Stimulated activated memory B cell treated with anti-CD40 and anti-IgM and Interleukin-4, amounts not matched to agents 10 μg/mL and 1 μg/mL and 100 μg/mL, for 72 hours (primary cell): ENCODE measurements around the gene SUN1.
"Not testable (repeated sequence)": the region's sequence is repeated elsewhere in the genome, so short reads cannot be mapped to it uniquely, and the experiment has no call there.

ENCODE experiments used
- ATAC-seq: fragments of 150-1000 bp; cut with Tn5 transposase; 2 replicates; pipeline ENCODE4 v1.10.0; 2021
- H3K27ac Mint-ChIP-seq: one replicate; pipeline ENCODE4 v1.8.0; 2022; ENCODE audit warnings: mild to moderate bottlenecking, mixed read lengths
- H3K27me3 Mint-ChIP-seq: one replicate; pipeline ENCODE4 v1.8.0; 2022; ENCODE audit warnings: mixed read lengths
- H3K36me3 Mint-ChIP-seq: one replicate; pipeline ENCODE4 v1.8.0; 2022; ENCODE audit warnings: mixed read lengths
- H3K4me1 Mint-ChIP-seq: one replicate; pipeline ENCODE4 v1.8.0; 2022; ENCODE audit warnings: mixed read lengths
- H3K4me3 Mint-ChIP-seq: one replicate; pipeline ENCODE4 v1.8.0; 2022; ENCODE audit warnings: mild to moderate bottlenecking, moderate library complexity, mixed read lengths
- H3K9me3 Mint-ChIP-seq: one replicate; pipeline ENCODE4 v1.8.0; 2022; ENCODE audit warnings: mixed read lengths

SUN1 gene

DNA sequence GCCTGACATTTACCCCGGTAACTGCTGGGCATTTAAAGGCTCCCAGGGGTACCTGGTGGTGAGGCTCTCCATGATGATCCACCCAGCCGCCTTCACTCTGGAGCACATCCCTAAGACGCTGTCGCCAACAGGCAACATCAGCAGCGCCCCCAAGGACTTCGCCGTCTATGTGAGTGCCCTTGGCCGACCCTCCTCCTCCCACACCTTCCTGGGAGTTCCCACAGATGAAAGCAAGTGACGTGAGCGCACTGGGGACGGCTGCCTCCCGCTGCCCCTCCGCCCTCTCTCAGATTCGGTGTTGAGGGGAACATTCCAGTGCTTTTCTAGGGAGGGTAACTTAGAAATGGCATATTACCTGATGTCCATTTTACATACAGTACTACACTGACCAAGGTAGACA, 37.1 kb downstream of the SUN1 start:
- no peaks in the 10 kb centered on the region for H3K9me3 Mint-ChIP-seq
- no peak for ATAC-seq
- peaks cover 80% of the 10 kb centered on the region for H3K36me3 Mint-ChIP-seq
- peaks cover 9% of the 10 kb centered on the region for H3K4me1 Mint-ChIP-seq
- no peak overlapping the region for H3K4me3 Mint-ChIP-seq
- no peak overlapping the region for H3K27ac Mint-ChIP-seq
- H3K27me3 Mint-ChIP-seq = no peaks in the 10 kb centered on the region

DNA sequence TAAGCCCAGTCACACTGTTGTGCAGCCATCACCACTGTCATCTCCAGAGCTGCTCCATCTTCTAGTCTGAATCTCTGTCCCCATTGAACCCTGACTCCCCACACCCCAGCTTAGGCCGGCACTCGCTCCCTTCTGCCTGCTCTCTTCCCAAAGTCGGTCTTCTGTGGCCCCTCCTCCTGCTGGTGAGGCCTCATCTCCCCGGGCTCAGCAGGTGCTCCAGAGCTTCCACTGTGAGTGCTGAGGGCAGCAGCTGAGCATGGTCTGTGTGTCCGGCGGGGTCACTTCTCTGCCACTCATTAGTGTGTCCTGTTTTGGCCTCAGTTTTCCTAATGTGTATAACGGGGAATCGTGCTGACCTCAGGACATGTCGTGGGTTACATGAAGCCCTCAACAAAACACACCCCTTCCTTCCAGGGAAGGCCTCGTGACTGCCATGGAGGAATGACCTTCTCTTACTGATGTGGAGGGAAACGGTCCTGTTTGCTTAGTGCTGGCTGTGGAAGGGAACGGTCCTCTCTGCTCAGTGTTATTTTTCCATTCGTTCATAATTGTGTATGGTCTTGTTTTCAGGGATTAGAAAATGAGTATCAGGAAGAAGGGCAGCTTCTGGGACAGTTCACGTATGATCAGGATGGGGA, 39.7 kb downstream of the SUN1 start:
- Mint-ChIP-seq H3K9me3 (no peaks in the 10 kb centered on the region), H3K27ac (no peak overlapping the region), H3K4me3 (no peak overlapping the region), H3K4me1 (peaks cover 11% of the 10 kb centered on the region), H3K36me3 (peaks cover 54% of the 10 kb centered on the region), H3K27me3 (no peaks in the 10 kb centered on the region)
- no peak for ATAC-seq

DNA sequence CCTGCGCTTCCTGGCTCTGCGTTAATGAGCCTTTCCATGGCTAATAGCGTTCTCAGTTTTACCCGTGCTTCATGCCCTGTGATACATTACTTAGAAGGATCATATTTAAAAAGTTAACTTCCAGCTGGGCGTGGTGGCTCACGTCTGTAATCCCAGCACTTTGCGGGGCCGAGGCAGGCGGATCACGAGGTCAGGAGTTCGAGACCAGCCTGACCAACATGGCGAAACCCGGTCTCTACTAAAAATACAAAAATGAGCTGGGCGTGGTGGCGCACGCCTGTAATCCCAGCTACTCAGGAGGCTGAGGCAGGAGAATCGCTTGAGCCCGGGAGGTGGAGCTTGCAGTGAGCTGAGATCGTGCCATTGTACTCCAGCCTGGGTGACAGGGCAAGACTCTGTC, 40.4 kb downstream of the SUN1 start:
- Mint-ChIP-seq H3K4me1 (peaks cover 18% of the 10 kb centered on the region), H3K36me3 (peaks cover 47% of the 10 kb centered on the region)
- H3K9me3 Mint-ChIP-seq, ATAC-seq, H3K27me3 Mint-ChIP-seq, H3K27ac Mint-ChIP-seq, H3K4me3 Mint-ChIP-seq: not testable (repeated sequence)

DNA sequence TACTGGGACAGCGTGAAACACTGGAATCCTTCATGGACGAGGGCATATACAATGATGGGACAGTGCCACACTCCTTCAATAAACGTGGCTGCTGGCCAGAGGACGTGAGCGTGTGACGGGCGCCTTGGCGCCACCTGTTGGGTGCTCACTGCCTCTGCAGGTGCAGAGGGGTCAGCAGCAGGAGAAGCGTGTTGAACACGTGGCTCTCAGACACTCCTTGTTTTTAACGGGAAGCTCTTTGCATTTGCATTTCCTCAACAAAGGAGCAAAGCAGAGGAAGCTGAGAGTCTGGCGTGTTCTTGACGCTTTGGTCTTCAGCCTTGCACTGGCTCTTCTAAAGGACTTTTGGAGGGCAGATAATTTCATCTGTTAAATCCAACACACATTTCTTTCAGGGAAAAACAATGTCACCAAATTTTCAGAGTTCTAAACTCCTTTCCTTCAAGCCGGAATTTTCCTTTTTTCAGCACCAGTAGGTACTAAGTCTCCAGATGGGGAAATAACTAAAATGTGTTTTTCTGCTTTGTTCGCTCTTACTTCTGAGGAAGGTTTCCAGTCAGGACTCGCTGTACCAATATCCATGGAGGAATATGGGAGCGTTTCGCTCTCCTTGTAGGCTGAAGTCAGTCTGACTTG, 41.2 kb downstream of the SUN1 start:
- Mint-ChIP-seq H3K9me3 (no peaks in the 10 kb centered on the region), H3K4me3 (no peak overlapping the region), H3K4me1 (peaks cover 26% of the 10 kb centered on the region), H3K36me3 (peaks cover 41% of the 10 kb centered on the region), H3K27ac (no peak overlapping the region), H3K27me3 (no peaks in the 10 kb centered on the region)
- ATAC-seq = no peak

DNA sequence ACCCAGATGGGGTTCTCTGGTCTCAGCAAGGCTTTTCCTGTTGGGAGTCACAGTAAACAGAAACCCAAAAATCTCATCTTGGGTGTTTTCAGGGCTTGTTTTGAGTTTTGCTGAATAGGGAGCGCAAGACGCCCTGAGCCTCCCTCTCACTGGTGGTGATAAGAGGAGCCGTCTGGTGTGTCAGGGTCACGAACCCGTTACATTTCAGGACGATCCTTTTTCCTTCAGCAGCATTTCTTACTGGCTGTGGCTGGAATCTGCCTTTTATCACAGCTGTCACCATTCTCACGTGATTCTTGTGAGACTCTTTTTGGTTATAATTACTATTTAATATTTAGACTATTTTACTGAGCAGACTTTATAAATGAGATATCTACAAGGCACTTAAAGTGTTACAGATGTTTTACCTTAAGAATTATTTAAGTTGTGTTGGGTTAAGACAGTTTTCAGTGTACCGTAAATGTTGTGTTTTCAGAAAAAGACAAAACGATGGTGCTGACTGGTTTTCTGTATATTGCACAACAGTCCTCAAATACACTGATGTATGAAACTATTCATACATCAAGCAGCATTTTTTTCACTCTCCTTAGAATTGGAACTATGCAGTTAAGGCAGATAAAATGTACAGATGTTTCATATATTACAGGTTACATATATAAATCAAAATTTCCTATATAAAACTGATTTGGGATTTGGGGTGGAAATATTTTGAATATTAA, 41.9 kb downstream of the SUN1 start:
- Mint-ChIP-seq H3K4me3 (no peak overlapping the region), H3K9me3 (no peaks in the 10 kb centered on the region), H3K36me3 (peaks cover 38% of the 10 kb centered on the region), H3K4me1 (peaks cover 32% of the 10 kb centered on the region), H3K27ac (no peak overlapping the region), H3K27me3 (no peaks in the 10 kb centered on the region)
- ATAC-seq = no peak

DNA sequence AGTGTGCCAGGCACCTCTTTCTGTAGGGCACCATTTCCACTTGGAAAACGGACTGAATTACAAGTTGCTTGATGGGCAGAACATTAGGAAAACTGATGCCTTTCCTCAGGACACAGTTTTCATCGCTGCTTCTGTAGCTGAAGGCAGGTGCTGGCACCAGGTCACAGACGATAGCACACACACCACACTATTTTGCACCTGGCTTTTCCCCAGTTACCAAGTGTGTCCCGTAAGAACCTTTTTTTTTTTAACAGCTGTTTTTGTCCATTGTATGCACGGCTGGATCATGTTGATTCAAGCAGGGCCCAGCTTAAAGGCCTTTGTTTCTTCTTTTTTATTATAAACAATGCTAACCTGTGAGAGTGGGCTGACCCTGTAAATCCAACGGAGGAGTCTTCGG, 42.8 kb downstream of the SUN1 start:
- peaks cover 33% of the 10 kb centered on the region for H3K36me3 Mint-ChIP-seq
- H3K27ac Mint-ChIP-seq = peak overlapping the region; percentile 27
- peaks cover 34% of the 10 kb centered on the region for H3K4me1 Mint-ChIP-seq
- H3K9me3 Mint-ChIP-seq = no peaks in the 10 kb centered on the region
- no peak overlapping the region for H3K4me3 Mint-ChIP-seq
- H3K27me3 Mint-ChIP-seq = no peaks in the 10 kb centered on the region
- no peak for ATAC-seq

DNA sequence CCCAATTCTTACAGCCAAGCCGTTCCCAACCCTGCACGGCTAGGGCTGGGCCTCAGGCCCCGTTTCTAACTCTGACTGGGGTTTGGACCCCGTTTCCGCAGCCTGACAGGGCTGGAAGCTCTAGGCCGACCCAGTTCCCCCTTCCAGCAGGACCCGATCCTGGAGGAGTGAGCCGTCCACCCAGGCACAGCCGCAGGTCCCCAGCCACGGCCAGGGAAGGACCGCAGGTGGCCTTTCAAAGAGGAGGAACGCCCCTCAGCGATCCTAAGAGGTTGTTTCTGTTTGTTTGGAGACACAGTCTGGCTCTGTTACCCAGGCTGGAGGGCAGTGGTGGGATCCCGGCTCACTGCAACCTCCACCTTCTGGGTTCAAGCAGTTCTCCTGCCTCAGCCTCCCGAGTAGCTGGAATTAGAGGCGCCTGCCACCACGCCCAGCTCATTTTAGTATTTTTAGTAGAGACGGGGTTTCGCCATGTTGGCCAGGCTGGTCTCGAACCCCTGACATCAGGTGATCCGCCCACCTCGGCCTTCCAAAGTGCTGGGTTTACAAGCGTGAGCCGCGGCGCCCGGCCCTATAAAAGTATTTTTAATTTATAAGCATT, 43.3 kb downstream of the SUN1 start:
- Mint-ChIP-seq H3K27ac (peak overlapping the region; percentile 27), H3K36me3 (peaks cover 30% of the 10 kb centered on the region), H3K4me3 (no peak overlapping the region), H3K9me3 (no peaks in the 10 kb centered on the region), H3K27me3 (no peaks in the 10 kb centered on the region), H3K4me1 (peaks cover 34% of the 10 kb centered on the region)
- no peak for ATAC-seq

DNA sequence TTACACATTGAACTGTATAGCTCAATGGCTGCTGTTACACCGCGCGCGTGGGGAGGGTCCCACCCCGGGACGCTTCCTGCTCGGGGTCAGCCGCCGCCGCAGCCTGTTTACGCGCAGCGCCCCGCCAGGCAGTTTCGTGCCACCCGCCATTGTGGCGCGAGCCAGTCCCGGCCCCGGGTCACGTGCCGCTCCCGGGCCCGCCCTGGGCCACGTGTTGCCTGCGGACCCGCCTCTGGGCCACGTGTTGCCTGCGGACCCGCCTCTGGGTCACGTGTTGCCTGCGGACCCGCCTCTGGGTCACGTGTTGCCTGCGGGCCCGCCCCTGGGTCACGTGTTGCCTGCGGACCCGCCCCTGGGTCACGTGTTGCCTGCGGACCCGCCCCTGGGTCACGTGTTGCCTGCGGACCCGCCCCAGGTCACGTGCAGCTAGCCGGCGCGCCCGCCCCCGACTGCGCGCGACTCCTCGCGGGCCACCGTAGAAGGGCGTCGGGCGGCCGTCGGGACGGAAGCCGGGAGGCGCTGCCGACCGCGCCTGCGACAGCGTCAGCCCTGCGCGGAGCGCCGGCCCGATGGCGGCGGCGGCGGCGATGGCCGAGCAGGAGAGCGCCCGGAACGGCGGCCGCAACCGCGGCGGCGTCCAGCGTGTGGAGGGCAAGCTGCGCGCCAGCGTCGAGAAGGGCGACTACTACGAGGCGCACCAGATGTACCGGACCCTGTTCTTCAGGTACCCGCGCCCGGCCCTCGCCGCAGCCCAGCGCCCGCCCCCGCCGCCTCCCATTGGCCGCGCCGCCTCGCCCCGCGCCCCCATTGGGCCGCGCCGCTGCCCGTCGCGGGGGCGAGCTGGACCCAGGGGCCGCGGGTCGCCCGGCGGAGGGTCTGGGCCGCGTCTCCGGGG, 44.0 kb downstream of the SUN1 start, which contains the start of gene GET4:
GET4 (plus strand) TSS at position 478 of the 895 bp plus-strand sequence; CDS start at position 570, 92 bp downstream.
- Mint-ChIP-seq H3K27ac (peak within 1 kb of the TSS; percentile 97), H3K36me3 (peaks cover 23% of the 10 kb centered on the region)

DNA sequence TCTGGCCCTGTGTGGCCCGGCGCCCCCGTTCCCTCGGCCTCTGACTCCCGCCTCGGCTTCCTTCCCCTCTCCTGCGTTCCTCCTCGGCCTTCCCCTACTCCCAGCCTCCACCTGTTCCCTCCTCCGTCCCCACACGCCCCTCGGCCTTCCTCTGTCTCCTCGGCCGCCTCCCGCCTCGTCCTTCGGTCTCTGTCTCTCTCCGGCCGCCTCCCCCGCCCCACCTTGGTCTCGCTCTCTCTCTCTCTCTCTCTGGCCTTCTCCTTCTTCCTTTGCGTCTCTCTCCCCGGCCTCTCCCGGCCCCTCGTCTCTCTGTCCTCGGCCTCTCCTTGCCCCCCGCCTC, 44.7 kb downstream of the SUN1 start:
- ATAC-seq = peak; percentile 52
- Mint-ChIP-seq H3K27ac (peak overlapping the region; percentile 97), H3K4me1 (peaks cover 37% of the 10 kb centered on the region), H3K4me3 (peak overlapping the region; percentile 98), H3K27me3 (no peaks in the 10 kb centered on the region), H3K9me3 (no peaks in the 10 kb centered on the region), H3K36me3 (peaks cover 19% of the 10 kb centered on the region)

More for the DNA sequence above, 44.0 kb downstream of the SUN1 start, which contains the start of gene GET4:
- H3K4me1 Mint-ChIP-seq = peaks cover 34% of the 10 kb centered on the region
- H3K27me3 Mint-ChIP-seq = no peaks in the 10 kb centered on the region
- H3K4me3 Mint-ChIP-seq = peak within 1 kb of the TSS; percentile 98
- H3K9me3 Mint-ChIP-seq = no peaks in the 10 kb centered on the region
- peak; percentile 88 for ATAC-seq

DNA sequence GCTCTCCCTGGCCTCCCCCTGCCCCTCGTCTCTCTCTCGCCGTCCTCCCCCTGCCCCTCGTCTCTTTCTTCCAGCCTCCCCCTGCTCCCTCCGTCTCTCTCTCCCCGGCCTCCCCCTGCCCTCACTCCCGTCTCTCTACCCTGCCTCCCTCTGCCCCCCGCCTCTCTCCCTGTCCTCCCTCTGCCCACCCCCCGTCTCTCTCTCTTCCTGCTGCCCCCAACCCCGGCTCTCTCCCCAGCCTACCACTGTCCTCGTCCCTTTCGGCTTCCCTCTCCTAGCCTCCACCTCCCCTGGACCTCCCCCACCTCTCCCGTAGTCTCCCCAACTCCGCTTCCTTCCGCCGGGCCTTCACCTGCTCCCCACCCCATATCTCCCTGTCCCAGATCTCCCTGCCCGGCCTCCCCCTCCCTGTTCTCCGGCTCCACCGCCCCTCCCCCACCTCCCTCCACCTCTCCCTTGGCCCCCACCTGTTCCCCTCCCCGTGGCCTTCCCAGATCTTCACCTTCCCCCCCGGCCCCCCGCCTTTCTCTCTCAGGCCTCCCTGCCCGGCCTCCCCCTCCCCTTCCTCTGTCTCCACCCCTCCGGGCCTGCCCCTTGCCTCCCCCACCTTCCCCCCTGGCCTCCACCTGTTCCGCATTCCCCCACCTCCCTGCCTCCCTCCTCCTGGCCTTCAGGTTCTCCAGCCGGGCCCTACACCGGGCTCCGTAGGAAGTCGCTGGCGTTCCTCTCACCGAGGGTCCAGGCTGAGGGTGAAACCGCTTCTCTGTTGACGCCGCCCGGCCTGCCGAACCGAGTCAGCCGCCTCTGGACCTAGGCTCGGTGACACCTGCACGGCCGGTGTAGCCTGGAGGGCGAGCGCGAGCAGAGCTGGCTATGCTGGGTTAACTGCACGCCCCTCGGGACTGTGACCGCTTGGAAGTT, 45.3 kb downstream of the SUN1 start:
- Mint-ChIP-seq H3K27me3 (no peaks in the 10 kb centered on the region), H3K9me3 (no peaks in the 10 kb centered on the region), H3K4me3 (peak overlapping the region; percentile 98), H3K4me1 (peaks cover 40% of the 10 kb centered on the region), H3K36me3 (peaks cover 12% of the 10 kb centered on the region), H3K27ac (peak overlapping the region; percentile 97)
- no peak for ATAC-seq

DNA sequence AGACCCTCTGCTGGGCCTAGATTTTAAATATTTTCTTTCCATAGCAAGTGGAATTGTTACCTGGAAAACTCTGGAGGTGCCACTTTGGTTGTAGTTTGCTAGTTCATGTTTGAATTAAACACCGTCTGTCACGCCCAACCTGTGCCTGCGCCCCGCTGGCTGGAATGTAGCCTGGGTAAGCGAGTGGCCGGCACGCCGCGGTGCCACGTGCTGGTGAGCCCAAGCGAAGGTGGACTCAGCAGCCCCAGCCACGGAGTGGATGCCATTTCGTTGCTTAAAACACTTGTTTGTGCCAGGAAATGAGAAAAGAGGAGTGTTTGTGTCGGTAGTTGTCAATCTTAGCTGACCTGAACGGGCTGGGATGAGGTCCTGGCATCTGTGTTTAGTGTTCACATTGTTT, 46.8 kb downstream of the SUN1 start:
- H3K9me3 Mint-ChIP-seq = no peaks in the 10 kb centered on the region
- H3K4me1 Mint-ChIP-seq = peaks cover 31% of the 10 kb centered on the region
- peak overlapping the region; percentile 25 for H3K4me3 Mint-ChIP-seq
- no peak for ATAC-seq
- H3K27me3 Mint-ChIP-seq = no peaks in the 10 kb centered on the region
- H3K27ac Mint-ChIP-seq = no peak overlapping the region
- no peaks in the 10 kb centered on the region for H3K36me3 Mint-ChIP-seq

DNA sequence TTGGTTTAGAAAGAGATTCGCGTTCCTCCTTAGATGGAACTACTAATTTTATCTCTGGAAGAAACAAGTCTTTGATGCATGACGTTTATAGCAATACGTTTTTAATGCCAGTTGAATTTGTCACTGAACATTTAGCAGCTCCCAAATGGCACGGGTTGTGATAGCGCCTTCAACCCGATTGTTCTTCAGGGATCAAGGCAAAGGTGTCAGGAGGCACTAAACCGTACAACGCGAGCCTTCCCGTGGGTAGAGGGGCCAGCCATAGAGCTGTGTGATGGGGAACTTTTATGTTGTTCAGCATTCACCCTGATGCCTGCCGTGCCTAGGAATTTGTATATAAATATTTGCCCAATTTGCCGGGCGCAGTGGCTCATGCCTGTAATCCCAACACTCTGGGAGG, 47.4 kb downstream of the SUN1 start:
- H3K27ac Mint-ChIP-seq = no peak overlapping the region
- H3K4me1 Mint-ChIP-seq = peaks cover 35% of the 10 kb centered on the region
- H3K4me3 Mint-ChIP-seq = no peak overlapping the region
- ATAC-seq = no peak
- H3K36me3 Mint-ChIP-seq = no peaks in the 10 kb centered on the region
- H3K9me3 Mint-ChIP-seq = no peaks in the 10 kb centered on the region
- H3K27me3 Mint-ChIP-seq = no peaks in the 10 kb centered on the region

DNA sequence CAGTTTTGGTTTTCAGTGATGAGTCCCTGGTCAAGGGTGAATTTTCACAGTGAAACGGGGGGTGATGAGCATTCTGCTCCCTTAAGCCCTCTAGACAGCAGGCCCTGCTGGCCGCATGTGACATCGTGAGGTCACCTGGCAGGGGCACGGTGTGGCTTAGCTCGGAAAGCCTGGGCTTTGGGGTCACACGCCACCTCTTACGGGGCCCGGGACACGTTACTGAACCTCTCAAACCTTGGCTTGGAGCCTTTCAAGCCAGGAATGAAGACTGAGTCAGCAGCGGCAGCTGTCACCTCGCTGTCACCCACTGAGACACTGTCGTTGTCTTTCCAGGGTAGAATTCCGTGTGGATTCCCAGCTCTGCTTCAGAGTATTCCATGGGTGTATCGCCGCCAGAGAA, 48.2 kb downstream of the SUN1 start:
- Mint-ChIP-seq H3K9me3 (no peaks in the 10 kb centered on the region), H3K27me3 (no peaks in the 10 kb centered on the region), H3K4me3 (no peak overlapping the region)

More for the DNA sequence above, 48.2 kb downstream of the SUN1 start:
- Mint-ChIP-seq H3K4me1 (peaks cover 36% of the 10 kb centered on the region), H3K27ac (no peak overlapping the region), H3K36me3 (no peaks in the 10 kb centered on the region)
- no peak for ATAC-seq
